GM19438 (cell line): ENCODE results near the gene PALB2.
"Not testable (repeated sequence)": the region's sequence is repeated elsewhere in the genome, so short reads cannot be mapped to it uniquely, and the experiment has no call there.

ENCODE experiments used
- ATAC-seq: cut with Tn5 transposase; IDR thresholded peaks from one replicate; pipeline ENCODE4 v1.9.1; 2021; ENCODE audit warnings: low read depth; ENCODE audit not compliant: unreplicated experiment

PALB2 gene

DNA sequence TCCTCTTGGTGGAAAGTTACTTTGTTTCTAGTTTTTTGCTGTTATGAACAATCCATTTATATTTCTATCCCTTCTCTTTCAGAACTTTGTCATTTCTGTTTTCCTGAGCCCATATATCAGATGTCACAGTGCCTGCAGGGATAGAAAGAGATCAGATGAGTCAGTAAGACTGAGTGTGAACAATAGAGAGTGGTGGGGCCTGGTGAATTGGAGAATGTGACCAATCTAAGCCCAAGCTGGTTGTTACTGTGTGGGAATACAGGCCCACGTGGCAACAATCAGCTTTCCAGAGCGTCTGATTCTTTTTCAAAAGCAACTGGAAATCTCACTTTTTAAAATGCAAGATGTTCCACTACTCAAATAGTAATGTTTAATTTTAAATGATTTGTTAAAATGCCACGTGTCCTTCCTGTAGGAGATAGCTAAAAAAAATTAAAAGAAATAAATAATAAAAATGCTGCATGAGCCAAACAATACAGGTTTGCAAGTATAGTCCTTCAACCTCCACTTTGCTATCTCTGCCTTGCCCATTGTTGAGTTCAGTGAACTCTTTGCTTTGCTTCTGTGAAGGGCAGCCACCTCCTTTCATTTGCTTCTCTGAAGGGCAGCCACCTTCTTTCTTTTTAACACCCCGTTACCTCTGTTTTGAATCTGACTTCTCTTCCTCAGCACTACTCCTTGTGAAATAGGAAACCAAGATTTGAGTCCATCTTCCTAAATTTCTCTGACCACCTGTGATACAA lies 9.7 kb upstream of the PALB2 start:
- no peak for ATAC-seq

DNA sequence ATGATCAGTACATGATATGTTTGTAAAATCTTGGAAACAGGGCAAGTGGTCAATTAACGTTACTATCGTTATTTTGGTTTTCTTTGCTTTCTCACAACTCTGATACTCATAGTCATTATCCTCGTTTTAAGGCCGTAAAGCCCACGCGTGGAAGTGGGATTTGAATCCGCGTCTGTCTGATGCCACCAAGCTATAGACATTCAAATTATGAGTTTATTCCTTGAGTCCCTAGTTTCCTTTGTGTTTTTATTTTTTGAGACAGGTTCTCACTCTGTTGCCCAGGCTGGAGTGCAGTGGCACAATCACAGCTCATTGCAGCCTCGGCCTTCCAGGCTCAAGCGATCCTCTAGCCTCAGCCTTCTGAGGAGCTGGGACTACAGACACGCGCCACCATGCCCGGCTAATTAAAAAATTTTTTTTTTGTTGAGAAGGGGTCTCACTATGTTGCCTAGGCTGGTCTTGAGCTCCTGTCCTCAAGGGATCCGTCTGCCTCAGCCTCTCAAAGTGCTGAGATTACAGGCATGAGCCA lies 1.2 kb upstream of the PALB2 start:
- no peak for ATAC-seq

DNA sequence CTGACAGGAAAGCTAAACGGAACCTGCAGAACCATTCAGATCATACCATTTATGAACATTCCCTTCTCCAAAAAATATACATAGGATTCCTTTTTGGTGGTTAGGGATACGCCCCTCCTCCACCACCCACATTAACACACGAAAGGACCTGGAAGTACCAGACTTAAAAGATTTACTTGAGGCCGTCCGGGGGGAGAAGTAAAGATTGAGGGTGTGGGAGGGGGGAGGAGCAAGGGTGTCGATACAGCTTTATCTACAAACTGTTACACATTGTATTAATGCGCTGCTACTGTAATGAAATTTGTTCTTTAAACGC lies 537 bp downstream of the PALB2 start:
- no peak for ATAC-seq

DNA sequence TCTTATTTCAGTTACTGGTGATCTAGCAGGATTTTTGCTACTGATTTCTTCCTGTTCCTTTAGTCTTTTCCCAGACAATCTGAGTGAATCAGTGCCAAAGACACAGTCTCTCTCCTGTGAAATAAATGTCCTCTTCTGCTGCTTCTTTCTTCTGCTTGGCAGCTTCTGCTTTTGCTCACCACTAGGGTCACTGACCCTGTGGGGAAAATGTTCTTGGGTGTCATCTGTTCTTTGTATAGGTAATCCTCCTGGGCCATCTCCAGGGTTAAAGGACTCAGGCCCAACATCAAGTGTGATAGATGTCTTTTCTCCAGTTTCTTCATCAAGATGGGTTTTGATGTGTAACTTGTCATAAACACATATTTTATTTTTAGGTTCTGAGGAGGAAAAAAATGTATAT lies 5.2 kb downstream of the PALB2 start:
- no peak for ATAC-seq

DNA sequence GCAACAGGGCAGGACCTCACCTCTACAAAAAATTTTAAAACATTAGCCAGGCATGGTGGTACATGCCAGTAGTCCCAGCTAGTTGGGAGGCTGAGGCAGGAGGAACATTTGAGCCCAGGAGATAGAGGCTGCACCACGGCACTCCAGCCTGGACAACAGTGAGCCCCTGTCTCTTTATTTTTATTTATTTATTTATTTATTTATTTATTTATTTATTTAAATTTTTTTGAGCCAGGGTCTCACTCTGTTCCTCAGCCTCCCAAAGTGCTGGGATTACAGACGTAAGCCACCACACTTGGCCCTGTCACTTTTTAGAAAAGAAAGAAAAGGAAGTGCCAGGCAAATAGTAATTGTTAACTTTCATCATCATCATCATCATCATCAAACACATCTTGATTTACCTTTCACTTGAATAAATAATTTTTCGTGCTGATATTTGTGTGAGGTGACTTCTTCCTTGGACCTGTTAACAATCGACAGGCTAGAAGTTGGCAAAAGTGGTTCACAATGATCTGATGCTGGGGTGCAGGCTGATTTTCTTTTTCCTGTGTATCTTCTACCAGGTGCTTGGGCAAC lies 6.6 kb downstream of the PALB2 start:
- ATAC-seq = no peak

DNA sequence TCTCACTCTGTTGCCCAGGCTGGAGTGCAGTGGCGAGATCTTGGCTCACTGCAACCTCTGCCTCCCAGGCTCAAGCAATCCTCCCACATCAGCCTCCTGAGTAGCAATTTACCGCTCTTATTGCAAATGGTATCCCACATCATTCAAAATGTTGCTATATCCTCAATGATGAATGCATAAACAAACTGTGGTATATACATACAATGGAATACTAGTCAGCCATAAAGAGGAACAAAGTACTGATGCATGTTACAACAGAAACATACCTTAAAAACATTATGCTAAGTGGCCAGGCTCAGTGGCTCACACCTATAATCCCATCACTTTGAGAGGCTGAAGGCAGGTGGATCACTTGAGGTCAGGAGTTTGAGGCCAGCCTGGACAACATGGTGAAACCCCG lies 9.2 kb downstream of the PALB2 start:
- ATAC-seq = not testable (repeated sequence)

DNA sequence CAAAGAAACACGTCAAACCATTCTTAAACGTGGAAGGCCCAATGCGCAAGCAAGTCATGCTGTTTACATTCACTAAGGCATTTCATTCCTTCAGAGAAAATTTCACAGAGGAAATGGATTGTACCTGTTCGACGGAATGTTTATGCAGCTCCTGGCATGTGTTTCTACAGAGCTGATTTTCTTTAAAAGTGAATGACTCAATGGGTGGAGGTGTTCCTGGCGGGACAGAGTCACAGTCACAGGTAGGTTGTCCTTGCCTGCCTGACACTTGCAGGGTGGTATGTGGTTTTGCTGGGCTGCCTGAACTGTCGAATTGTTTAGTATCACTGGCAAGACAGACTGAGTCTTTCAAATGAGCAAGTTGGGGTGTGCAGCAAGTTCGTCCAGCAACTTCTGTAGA lies 11.6 kb downstream of the PALB2 start:
- ATAC-seq = no peak

DNA sequence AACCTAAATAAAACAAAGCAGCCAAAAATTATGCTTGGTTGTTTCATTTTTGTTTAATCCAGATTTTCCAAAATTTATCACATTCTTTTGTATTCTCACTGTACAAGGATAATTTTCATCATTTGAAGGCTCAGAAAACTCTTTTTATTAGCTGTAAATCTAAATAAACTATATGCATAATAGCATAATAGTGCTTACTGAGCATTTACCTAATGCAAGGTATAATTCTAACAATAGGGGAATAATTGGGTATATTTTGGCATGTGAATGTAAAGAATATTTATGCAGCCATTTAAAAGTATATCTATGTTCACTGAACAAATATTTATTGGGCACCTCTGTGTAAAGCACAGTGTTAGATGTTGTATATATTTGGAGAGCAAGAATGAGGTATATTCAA lies 17.0 kb downstream of the PALB2 start:
- no peak for ATAC-seq

DNA sequence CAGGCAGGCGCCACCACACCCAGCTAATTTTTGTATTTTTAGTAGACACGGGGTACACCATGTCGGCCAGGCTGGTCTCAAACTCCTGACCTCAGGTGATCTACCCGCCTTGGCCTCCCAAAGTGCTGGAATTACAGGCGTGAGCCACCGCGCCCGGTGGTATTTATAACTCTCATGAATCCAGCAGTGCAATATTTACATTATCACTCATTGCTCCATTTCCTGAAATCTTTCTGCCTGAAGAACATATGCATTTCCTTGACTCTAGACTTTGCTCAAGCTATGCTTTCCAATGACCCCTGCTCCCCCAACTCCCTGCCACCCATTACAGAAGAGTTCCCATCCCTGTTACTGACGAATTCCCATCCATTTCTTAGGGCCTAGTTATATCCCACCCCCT lies 25.3 kb downstream of the PALB2 start:
- no peak for ATAC-seq

DNA sequence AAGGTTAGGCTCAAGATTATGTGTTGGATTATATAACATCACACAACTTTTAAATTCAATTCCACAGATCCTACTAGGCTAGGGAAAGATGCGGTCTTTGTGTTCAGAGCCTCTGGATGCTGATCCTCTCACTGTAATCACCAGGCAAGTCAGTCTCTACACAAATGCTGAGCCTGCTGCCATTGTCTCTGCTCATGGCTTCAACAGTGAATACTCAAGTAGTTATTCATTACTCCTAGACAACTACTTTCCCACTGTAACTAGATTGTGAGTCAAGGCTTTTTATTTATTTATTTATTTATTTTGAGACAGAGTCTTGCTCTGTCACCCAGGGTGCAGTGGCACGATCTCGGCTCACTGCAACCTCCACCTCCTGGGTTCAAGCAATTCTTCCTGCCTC lies 29.2 kb downstream of the PALB2 start:
- ATAC-seq = no peak

DNA sequence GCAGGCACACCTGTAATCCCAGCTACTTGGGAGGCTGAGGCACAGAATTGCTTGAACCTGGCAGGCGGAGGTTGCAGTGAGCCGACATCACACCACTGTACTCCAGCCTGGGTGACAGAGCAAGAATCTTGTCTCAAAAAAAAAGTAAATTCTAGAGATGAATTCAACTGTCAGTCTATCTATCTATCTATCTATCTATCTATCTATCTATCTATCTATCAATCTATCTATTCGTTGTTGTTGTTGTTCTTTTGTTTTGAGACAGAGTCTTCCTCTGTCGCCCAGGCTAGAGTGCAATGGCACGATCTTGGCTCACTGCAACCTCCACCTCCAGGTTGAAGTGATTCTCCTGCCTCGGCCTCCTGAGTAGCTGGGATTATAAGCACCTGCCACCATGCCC lies 30.2 kb downstream of the PALB2 start:
- ATAC-seq = not testable (repeated sequence)

DNA sequence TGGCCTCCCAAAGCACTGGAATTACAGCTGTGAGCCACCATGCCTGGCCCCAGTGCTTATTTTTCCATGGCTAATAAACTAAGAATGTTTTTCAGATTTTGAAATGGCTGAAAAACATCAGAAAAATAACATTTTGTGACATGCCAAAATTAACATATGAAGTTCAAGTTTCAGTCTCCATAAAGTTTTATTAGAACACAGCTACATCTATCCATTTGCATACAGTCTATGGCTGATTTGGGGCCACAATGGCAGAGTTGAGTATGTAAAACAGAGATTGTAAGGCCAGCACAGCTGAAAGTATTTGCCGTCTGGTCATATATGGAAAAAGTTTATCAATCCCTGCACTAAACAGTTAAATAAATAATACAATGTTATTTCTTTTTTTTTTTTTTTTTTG lies 31.2 kb downstream of the PALB2 start:
- ATAC-seq = no peak

DNA sequence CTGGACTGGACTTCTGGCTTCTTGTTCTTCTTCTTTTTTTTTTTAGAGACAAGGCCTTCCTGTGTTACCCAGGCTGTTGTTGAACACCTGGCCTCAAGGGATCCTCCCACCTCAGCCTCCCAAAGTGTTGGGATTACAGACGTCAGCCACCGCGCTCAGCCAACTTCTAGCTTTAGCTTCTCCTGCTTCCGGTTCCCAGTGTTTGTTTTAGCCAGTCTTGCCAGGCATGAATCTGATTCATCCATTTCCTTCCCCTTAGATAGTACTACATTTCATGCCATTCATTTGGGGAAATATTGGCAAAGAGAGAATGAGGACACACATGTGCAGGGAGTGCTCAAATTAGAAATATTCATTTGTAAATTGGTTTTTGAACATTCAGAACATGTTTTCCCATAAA lies 32.9 kb downstream of the PALB2 start:
- ATAC-seq = no peak

DNA sequence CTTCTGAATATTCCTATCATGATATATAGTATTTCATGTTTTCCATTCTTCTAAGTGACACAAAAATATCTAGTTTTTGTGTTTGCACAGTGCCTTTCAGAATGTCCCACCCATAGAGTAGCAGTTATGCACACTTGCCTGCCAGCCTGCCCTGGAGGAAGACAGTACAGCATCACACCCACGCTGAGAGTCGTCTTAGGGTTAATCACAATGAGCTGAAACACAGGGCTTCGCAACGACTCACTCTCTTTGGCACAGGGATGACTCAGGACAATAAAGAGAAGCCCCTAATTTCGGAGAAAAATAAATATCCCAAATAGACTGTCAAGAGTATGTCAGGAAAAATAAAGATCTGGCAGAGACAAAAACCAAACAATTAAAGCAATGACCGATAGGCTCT lies 33.4 kb downstream of the PALB2 start:
- no peak for ATAC-seq

DNA sequence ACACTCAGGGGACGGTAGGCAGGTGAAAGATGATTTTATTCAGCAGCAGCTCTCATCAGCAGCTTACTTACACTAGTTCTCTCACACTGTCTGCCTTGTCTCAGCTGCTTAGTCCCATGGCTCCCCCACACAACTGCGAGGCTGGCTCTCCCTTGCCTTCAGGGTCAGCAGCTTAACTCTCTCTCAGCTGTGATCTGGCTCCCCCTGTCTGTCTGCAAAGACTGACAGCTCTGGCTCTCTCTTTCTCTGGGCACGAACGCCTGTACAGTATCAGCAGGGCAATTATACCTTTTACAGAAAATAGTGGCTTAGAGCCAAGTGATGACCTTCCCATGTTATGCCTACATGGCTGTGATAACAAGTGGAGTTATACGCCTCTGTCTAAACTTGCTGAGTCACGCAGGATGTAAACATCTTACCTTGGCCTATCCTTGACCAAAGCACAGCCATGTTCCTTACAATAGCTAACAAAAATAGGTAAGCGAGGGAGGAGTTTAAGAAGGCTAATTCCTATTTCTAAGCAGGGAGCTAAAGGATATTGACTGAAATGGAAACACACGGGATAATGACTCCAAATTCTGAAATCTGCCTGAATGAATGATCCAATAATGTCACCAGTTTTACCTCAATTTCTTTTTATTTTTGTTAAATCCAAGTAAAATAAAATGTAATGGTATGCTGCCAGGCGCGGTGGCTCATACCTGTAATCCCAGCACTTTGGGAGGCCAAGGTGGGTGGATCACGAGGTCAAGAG lies 43.9 kb downstream of the PALB2 start:
- ATAC-seq = no peak

DNA sequence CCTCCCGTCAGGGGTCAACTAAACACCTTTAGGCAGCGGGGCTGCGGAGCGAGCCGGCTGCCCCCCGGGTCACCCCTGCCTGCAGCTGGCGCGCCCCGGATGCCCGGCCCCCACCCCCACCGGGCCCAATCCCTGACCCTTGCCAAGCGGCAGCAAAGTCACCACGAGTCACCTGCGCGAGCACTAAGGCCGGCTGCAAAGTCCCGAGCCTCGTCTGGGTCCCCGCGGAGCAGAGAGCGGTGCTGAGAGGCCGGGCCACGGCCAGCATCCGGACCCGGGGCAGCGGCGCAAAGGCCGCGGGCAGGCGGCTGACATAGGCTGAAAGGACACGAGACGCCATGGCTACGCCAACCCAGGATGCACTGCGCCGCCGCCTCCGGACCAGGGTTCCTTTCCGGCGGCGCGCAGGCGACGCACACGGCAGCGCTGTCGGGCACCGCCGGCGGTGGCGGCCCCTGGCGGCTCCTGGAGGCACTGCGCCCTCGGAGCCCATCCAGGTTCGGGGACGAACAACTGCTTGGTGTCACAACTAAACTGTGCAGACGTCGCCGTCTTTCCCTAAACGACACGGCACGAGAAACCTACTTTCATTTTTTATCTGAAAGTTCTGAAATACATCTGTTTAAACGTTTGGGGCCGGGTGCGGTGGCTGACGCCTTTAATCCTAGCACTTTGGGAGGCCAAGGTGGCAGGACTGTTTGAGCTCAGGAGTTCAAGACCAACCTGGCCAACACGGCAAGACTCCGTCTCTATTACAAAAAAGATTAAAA lies 45.0 kb downstream of the PALB2 start, which contains the start of gene NDUFAB1:
NDUFAB1 (minus strand) TSS at position 366 of the 770 bp plus-strand sequence; CDS start at position 340, 26 bp downstream.
- ATAC-seq = peak; percentile 81

DNA sequence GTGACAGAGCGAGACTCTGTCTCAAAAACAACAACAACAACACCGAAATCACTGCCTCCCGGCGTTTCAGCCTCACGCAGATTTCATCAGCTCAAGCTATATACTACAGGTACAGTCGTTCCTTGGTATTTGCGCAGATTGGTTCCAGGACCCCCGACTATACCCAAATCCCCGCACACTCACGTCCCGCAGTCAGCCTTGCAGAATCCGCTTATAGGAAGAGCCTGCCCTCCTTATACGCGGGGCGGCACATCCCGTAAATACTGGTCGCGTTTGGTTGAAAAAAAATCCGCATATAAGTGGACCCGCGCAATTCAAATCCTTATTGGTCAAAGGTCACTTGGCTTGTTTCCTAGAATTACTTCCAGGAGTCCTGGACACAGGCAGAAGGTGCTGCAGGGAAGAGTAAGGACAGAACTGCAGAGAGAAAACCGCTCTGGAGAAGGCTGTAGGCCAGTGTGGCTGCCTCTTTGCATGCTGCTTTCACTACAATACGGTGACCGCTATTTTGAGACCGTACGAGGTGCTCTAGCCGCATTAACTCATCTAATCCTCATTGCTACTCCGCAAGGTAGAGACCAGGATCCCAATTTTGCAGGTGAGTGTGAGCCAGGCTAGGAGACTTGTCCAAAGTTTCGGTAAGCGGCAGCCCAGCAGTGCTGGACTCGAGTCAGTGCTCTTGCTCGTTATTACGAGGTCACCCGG lies 45.7 kb downstream of the PALB2 start:
- no peak for ATAC-seq

DNA sequence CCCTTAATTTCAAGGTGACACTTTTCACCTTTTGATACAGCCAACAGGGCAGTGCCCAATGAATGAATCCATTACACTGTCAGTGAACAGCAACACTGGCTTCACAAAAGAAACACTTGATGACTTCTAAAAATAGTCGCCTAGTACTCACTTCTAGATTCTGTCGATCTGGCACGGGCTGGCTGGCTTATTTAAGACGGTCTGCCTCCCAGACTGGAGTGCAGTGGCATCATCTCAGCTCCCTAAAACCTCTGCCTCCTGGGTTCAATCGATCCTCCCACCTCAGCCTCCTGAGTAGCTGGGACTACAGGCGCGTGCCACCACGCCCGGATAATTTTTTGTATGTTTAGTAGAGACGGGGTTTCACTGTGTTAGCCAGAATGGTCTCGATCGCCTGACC lies 46.9 kb downstream of the PALB2 start:
- no peak for ATAC-seq

DNA sequence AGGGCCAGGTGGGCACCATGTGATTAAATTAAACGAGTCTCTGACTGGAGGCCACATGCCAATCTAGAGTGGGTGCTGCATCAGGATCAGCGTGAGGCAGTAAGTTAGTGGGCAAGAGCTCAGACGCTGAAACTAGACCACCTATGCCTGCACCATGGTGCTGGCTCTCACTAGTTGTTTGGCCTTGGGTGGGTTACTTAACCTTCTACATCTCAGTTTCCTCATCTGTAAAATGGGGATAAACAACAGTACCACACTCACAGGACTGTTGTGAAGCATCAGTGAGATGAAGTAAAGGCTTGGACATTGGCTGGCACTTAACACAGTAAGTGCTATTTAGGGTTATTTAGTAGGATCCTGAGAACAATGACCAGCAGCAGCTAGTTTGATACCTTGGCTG lies 50.9 kb downstream of the PALB2 start:
- no peak for ATAC-seq

DNA sequence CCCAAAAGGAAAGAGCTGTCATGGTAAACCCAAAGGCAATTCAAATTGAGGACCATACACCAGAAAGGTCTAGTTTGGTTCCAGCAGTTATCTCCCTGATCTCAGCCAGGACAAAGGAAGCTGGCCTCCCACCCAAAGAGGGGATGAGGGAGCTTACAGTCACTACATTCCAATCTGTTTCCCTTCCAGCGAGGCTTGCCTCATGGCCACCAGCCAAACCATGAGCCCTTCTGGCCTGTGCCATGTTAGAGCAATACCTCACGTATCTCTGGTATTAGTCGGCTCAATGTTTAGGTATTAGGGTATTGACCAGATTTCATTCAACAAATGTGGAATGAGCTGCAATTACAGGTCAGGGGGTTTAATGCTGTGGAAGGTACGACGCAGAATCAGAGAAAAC lies 53.4 kb downstream of the PALB2 start:
- no peak for ATAC-seq
